ENCODE measurements around the gene SH2D4B.

The SH2D4B gene

GRCh38 chr10:80579849-80580637, 42.3 kb downstream of the SH2D4B start:
- H3K4me3 ChIP-seq (ENCODE audit: low read depth, low read length) = no peak overlapping the region
- no peaks in the 10 kb centered on the region for H3K9me3 ChIP-seq
- TF ChIP-seq, protein P1, sequence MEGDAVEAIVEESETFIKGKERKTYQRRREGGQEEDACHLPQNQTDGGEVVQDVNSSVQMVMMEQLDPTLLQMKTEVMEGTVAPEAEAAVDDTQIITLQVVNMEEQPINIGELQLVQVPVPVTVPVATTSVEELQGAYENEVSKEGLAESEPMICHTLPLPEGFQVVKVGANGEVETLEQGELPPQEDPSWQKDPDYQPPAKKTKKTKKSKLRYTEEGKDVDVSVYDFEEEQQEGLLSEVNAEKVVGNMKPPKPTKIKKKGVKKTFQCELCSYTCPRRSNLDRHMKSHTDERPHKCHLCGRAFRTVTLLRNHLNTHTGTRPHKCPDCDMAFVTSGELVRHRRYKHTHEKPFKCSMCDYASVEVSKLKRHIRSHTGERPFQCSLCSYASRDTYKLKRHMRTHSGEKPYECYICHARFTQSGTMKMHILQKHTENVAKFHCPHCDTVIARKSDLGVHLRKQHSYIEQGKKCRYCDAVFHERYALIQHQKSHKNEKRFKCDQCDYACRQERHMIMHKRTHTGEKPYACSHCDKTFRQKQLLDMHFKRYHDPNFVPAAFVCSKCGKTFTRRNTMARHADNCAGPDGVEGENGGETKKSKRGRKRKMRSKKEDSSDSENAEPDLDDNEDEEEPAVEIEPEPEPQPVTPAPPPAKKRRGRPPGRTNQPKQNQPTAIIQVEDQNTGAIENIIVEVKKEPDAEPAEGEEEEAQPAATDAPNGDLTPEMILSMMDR (IDR thresholded peaks at IDR 0.05; ENCODE audit: low read depth, low read length) = no peak
- no peaks in the 10 kb centered on the region for H3K4me1 ChIP-seq
- H3K27me3 ChIP-seq = no peaks in the 10 kb centered on the region
- no peaks in the 10 kb centered on the region for H3K36me3 ChIP-seq
- no peak for DNase-seq

- no peaks in the 10 kb centered on the region for H3K4me1 ChIP-seq
These were observed 43.2 kb downstream of the SH2D4B start for GRCh38 chr10:80580638-80581468.

DNA sequence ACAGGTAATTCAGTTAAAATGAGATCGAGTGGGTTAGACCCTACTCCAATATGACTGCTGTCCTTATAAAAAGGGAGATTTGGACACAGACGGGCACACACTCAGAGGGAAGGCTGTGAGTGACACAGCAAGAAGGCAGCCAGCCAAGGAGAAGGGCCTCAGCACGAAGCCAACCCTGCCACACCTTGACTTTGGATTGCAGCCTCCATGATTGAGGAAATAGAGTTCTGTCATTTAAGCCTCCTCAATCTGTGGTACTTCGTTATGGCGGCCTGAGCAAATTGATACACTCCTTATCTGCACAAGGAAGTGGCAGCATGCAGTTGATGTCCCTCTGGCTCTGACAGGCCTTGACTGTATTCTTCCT, 43.8 kb downstream of the SH2D4B start:
- no peak overlapping the region for H3K4me3 ChIP-seq (ENCODE audit: low read depth, low read length)
- DNase-seq = no peak
- TF ChIP-seq, protein P1 (IDR thresholded peaks at IDR 0.05; ENCODE audit: low read depth, low read length) = no peak
- H3K36me3 ChIP-seq = no peaks in the 10 kb centered on the region
- no peaks in the 10 kb centered on the region for H3K4me1 ChIP-seq
- no peaks in the 10 kb centered on the region for H3K27me3 ChIP-seq
- no peaks in the 10 kb centered on the region for H3K9me3 ChIP-seq

More at GRCh38 chr10:80580638-80581468, 43.2 kb downstream of the SH2D4B start:
- DNase-seq = no peak
- Histone ChIP-seq H3K36me3 (no peaks in the 10 kb centered on the region), H3K4me3 (ENCODE audit: low read depth, low read length) (no peak overlapping the region), H3K27me3 (no peaks in the 10 kb centered on the region), H3K9me3 (no peaks in the 10 kb centered on the region)
- TF ChIP-seq, protein P1 (IDR thresholded peaks at IDR 0.05; ENCODE audit: low read depth, low read length) = no peak

DNA sequence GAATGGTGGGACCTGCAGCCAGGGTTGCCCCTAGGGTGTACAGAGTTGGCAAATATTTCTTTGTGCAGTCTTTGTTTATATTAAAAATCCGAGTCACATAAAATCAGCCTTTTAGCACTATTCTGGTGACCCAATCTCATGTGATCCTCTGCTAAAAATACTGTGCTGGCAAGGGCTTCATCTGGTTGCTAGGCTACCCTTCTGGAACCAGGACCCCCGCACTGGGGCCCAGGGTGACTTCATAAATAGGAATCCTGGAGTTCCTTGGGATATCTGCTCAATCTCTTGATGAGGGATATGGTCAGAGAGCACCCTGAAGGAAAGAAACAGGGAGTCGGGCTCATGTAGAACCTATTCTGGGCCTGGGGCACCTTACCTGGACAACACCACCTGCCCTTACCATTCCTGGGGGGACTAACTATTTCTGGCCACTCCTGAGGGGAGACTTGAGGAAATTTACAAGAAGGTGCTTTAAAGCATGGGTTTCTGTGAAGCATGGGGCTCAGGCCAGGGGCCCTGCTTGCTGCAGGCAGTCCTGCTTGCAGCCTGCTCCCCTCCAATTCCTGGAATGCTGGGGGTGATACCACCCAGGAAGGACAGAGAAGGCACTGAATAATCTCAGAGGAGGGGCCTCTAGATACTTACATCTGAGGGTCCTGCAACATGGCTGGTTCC, 44.7 kb downstream of the SH2D4B start:
- no peaks in the 10 kb centered on the region for H3K36me3 ChIP-seq

DNA sequence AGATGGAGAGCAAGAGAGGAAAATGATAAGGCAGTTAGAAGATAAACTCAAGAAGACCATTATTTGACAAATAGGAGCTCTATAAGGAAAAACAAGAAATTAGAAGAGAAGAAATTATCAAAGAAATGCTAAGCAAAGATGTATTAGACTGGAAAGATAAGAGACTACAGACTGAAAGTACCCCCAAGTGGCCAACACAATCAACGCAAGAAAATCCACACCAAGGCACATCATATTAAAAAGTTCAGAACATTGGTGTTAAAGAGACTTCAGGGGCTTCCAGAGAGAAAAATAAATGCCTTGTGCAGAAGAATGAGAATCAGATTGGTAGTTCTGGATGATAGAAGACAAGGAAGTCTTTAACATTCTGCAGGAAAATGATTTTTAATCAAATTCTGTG, 46.0 kb downstream of the SH2D4B start:
- no peak for DNase-seq
- TF ChIP-seq, protein P1 (IDR thresholded peaks at IDR 0.05; ENCODE audit: low read depth, low read length) = no peak
- Histone ChIP-seq H3K4me1 (no peaks in the 10 kb centered on the region), H3K4me3 (ENCODE audit: low read depth, low read length) (no peak overlapping the region), H3K9me3 (no peaks in the 10 kb centered on the region), H3K27me3 (no peaks in the 10 kb centered on the region), H3K36me3 (no peaks in the 10 kb centered on the region)

More for the DNA sequence above, 44.7 kb downstream of the SH2D4B start:
- H3K9me3 ChIP-seq = no peaks in the 10 kb centered on the region
- no peak for DNase-seq
- H3K4me3 ChIP-seq (ENCODE audit: low read depth, low read length) = no peak overlapping the region
- H3K4me1 ChIP-seq = no peaks in the 10 kb centered on the region
- no peaks in the 10 kb centered on the region for H3K27me3 ChIP-seq
- TF ChIP-seq, protein P1 (IDR thresholded peaks at IDR 0.05; ENCODE audit: low read depth, low read length) = no peak

Data from BE2C (cell line).